ENCODE results near the gene BOC.

The BOC gene

DNA sequence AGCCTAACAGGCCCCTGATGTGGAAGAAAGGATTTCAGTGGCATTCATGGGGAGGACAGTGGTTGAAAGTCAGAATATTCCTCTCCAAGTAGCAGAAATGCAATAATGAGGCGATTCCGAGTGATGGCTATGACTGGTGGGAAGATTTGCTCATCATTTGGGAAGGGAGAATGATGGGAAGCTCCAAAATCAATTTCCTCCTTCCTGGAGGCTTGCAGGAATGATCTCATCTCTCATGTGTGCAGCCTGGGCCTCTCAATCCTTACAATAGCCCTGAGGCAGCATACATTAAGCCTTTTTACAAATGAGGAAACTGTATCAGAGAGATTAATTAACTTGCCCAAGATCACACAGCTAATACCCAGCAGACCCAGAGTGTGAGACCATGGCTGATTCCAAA is 58.7 kb downstream of the BOC start:
- no peak for DNase-seq (ENCODE audit: low spot score)

DNA sequence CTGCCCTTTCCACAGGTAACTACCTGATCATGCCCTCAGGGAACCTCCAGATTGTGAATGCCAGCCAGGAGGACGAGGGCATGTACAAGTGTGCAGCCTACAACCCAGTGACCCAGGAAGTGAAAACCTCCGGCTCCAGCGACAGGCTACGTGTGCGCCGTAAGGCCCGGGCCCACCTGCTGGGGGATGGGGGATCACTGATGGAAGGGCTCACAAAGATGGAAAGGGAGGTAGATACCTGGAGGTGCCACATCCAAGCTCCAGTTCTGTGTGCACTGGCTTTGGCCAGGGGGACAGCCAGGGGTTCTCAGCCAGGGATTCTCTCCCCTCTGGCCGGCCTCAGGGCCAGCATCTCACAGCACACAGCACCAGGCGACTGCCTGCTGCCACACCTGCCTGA is 59.4 kb downstream of the BOC start:
- DNase-seq (ENCODE audit: low spot score) = no peak

GRCh38 chr3:113271189-113271588 is 59.8 kb downstream of the BOC start:
- DNase-seq (ENCODE audit: low spot score) = no peak

- DNase-seq (ENCODE audit: low spot score) = no peak
These were observed 60.4 kb downstream of the BOC start for GRCh38 chr3:113271594-113272384.

DNA sequence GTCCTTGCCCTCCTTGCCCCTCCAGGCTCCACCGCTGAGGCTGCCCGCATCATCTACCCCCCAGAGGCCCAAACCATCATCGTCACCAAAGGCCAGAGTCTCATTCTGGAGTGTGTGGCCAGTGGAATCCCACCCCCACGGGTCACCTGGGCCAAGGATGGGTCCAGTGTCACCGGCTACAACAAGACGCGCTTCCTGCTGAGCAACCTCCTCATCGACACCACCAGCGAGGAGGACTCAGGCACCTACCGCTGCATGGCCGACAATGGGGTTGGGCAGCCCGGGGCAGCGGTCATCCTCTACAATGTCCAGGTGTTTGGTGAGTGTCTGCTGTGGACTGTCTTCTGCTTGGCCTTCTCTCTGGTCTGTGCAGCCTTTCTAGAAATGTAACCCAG is 61.0 kb downstream of the BOC start:
- no peak for DNase-seq (ENCODE audit: low spot score)

GRCh38 chr3:113273011-113273410 is 61.7 kb downstream of the BOC start:
- DNase-seq (ENCODE audit: low spot score) = no peak

DNA sequence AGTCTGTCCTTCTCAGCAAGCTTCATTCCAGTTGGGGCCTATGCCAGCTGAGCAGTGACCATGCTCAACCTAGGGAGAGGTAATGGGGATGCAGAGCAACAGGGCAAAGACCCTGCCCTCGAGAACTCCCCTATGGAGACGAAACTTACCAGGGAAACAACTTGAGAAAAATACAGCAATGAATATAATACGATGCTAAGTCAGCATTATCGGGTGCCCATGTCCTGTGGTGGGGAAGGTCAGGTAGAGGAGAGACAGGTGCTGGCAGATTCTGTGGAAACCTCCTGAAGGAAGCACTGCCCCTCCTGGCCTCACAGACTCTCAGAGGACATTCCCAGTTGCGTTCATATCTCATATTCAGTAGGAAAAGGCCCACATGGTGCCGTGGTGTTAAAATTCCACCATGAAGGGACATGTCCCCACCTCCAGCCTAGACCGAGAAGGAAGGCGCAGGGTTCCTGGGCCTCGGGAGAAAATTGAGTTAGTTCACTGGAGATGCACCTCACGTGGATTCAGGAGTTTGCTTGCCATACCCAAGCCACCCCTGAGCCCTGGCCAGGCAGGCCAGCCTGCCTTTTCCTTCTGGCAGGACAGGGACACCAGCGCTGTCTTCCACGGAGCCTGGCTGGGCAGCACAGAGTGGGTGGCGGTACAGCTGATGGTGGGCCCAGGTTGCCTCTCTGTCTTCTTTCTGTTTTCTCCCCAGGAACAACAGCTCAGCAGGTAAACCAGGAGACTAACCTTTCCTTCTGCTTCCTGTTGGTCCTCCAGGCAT is 62.4 kb downstream of the BOC start:
- no peak for DNase-seq (ENCODE audit: low spot score)

DNA sequence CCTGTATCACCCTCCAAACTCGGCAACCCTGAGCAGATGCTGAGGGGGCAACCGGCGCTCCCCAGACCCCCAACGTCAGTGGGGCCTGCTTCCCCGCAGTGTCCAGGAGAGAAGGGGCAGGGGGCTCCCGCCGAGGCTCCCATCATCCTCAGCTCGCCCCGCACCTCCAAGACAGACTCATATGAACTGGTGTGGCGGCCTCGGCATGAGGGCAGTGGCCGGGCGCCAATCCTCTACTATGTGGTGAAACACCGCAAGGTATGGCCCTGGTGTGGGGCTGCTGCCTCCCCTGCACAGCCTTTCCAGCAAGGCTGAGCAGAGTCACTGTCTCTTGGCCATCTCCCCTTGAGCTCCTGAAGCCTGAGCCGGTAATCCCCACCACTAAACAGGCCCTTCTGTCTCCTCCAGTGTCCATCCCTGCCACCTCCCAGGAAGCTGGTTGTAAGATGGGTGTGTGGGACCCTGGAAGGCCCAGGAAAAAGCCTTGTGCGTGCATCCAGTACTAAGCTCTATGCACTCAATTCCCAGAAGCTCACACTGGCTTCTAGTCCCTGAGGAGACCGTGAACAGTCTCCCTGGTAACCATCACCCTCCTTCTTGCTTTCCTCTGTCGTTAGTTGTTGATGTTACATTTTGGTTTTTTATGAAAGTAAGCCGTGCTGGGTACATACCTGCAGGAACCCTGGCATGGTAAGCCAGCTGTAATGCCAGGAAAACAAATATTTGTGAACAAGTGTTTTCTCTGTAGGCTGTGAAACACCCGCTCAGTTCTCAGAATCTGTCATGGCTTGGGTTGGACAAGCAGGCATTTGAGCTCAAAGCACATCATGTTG is 63.3 kb downstream of the BOC start:
- no peak for DNase-seq (ENCODE audit: low spot score)

- no peak for DNase-seq (ENCODE audit: low spot score)
These were observed 63.9 kb downstream of the BOC start for GRCh38 chr3:113275258-113275556.

- no peak for DNase-seq (ENCODE audit: low spot score)
These were observed 64.2 kb downstream of the BOC start for GRCh38 chr3:113275583-113275928.

GRCh38 chr3:113275929-113276750 is 64.8 kb downstream of the BOC start:
- no peak for DNase-seq (ENCODE audit: low spot score)

DNA sequence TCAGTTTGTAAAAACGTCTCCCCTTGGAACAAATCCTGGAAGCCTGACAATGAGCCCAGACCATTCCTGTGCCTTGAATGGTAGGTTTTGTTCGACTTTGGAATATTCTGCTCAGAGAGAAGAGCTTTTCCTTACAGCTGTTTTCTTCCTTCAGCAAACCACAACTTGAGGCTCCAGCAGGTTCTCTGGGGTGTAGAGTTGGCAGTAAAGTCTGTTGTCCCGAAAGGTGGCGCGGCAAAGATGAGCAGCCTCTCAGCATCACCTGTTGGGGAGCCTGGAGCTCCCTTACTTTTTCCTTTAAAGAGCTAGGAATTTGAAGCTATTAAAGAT is 65.4 kb downstream of the BOC start:
- DNase-seq (ENCODE audit: low spot score) = no peak

- DNase-seq (ENCODE audit: low spot score) = no peak
These were observed 66.1 kb downstream of the BOC start for GRCh38 chr3:113277414-113277813.

DNA sequence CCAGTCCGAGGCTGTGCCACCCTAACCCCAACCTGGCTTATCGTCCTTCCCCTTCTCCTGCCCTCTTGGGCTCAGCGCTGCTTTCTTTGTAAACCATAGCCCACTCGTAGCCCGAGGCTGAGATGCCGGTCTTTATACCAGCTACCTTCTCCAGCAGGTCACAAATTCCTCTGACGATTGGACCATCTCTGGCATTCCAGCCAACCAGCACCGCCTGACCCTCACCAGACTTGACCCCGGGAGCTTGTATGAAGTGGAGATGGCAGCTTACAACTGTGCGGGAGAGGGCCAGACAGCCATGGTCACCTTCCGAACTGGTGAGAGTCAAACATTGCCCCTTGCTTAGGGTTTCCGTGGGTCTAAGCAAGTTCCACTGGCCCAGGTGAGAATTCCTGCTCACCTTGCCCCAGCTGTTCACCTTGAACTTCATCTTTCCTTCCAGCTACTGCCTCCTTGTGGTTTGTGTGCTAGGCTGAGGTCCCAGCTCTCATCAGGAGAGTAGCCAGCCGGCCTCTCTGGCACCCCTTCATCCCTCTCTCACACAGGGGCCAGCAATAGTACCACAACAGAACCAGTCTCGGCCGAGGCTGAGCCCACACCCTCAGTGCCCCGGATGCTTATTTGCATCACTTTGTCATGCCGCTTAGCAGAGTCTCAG is 66.7 kb downstream of the BOC start:
- DNase-seq (ENCODE audit: low spot score) = no peak

GRCh38 chr3:113278599-113278955 is 67.2 kb downstream of the BOC start:
- no peak for DNase-seq (ENCODE audit: low spot score)

GRCh38 chr3:113279686-113280085 is 68.3 kb downstream of the BOC start:
- no peak for DNase-seq (ENCODE audit: low spot score)

- DNase-seq (ENCODE audit: low spot score) = no peak
These were observed 71.9 kb downstream of the BOC start for GRCh38 chr3:113283306-113283705.

GRCh38 chr3:113284453-113285050 is 73.2 kb downstream of the BOC start:
- DNase-seq (ENCODE audit: low spot score) = no peak

- DNase-seq (ENCODE audit: low spot score) = no peak
These were observed 73.9 kb downstream of the BOC start for GRCh38 chr3:113285226-113285625.

- no peak for DNase-seq (ENCODE audit: low spot score)
These were observed 74.4 kb downstream of the BOC start for GRCh38 chr3:113285741-113286140.

DNA sequence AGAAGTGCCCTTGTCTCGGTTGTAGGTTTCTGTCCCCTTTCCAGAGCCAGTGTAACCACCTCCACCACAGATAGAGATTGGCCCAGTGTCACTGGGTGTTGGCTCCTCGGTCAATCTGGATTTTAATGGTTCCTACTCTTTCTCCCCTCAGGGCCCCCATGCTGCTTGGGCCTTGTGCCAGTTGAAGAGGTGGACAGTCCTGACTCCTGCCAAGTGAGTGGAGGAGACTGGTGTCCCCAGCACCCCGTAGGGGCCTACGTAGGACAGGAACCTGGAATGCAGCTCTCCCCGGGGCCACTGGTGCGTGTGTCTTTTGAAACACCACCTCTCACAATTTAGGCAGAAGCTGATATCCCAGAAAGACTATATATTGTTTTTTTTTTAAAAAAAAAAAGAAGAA is 75.2 kb downstream of the BOC start:
- DNase-seq (ENCODE audit: low spot score) = no peak

Measured in HuH-7.5 (cell line).